ENCODE measurements around the gene LGR6. TPM values are rescaled to one million over a fixed set of nuclear protein-coding genes. Genes with fewer than 3 reads are reported as not detected.
A peak's percentile ranks its signal among the peaks of the same experiment; 100 is the strongest.
"Not testable (repeated sequence)": the region's sequence is repeated elsewhere in the genome, so short reads cannot be mapped to it uniquely, and the experiment has no call there.

The LGR6 gene
- polyA plus RNA-seq, 1 donor, result 0.90 TPM

DNA sequence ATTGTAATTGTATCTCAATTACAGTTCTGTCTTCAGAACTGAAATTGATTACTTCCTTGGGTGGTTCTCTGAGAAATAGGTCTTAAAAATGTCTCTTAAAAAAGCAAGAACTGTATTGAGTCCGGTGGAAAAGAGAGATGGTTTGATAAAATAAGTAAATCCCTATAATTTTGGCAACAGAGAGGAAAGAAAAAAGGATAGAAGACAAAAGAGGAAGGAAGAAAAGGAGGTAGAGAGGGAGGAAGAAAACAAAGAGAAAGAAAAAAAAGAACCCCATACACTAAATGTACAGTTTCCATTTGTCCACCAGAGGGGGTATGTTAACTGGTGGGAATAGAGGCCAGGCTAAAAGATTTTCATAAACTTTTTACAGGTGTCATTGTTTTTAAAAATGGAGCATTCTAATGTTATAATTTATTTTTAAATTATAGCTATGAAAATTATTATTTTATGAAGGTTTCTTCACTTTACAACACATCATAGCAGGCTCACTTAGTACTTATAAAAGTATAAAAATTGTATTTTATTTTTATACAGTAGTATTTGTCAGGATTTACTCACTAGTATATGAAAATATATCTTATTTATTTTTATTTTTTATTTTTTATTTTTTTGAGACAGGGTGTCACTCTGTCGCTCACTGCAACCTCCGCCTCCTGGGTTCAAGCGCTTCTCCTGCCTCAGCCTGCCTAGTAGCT is 150.2 kb downstream of the LGR6 start:
- DNase-seq, result peak; percentile 47

DNA sequence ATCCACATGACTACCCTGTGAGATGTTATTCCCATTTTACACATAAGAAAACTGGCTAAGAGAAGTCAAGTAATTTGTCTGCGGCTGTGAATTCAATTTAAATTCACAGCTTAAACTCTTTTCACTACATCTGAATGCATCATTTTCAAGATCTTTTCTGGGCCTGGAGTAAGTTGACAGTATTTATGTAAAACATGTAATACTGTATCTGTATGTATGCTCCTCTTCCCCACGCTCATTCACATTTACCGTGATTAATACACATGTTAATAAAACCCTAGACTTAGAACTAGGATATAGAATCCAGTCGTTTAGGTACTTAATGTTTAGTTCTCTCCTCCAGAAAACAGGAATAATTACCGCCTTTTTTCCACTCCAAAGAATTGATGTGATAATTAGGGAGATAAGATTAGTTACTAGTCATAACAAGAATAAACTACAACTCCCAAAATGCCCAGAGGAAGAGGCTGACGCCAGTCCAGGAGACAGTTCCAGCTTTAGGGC is 154.5 kb downstream of the LGR6 start:
- no peak for DNase-seq

DNA sequence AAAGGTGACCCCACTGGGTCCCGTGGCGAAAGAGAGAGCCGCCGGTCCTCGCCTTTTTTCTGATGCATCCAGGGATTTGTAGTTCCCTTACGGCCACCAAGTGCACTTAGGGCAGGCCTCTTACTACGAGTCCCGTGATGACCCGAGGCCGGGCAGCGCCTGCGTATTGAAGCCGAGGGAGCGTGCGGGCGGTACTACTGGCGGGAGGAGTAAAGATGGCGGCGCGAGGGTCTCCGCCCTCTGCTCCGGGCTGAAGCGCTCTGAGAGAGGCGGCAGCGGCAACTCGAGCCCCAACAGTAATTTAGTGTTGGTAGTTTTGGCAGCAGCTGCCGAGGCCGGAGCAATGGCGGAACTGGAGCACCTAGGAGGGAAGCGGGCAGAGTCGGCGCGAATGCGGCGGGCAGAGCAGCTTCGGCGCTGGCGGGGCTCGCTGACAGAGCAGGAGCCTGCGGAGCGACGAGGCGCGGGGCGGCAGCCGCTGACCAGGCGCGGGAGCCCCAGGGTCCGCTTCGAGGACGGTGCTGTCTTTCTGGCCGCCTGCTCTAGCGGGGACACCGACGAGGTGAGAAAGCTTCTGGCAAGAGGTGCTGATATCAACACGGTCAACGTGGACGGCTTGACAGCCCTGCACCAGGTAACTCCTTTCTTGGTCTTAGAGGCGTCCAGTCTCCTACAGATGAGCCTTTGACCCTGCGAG is 155.1 kb downstream of the LGR6 start, which contains the start of gene PPP1R12B:
Gene PPP1R12B (plus strand): TSS at position 191 of the 697 bp plus-strand sequence. CDS start 153 bp downstream, at position 344.
- peak; percentile 99 for DNase-seq

DNA sequence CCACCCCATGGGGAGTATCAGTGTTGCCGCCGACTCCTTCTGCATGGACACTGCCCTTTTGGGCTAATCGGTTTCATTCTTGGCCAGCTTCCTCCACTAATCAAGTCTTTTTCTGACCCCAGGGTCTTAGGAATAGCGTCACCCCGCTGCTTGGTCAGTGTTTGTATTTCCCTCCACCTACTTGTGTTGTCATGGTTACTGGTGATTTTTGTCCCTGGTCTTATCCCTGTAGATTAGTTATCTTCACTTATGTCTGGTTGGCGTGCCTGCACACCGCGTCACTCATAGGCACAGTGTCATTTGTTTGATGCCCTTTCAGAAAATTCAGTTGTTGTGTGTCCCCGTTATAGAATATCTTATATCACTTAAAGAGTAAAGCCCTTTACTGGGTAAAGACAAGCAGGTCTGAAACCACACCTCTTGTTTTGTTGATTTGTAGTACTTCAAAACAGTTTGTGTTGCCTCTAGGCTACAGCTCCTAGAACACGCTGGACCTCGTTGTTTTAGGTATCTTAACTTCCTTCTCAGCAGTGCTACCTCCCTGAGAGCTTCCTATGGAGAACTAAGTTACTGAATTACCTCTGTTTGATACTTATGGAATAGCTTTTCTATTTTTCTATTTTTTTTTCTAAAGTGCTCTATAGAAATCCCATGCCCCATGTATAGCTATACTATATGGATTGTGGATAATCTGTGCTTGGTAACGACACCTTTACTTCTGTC is 155.8 kb downstream of the LGR6 start:
- DNase-seq, result peak; percentile 48

DNA sequence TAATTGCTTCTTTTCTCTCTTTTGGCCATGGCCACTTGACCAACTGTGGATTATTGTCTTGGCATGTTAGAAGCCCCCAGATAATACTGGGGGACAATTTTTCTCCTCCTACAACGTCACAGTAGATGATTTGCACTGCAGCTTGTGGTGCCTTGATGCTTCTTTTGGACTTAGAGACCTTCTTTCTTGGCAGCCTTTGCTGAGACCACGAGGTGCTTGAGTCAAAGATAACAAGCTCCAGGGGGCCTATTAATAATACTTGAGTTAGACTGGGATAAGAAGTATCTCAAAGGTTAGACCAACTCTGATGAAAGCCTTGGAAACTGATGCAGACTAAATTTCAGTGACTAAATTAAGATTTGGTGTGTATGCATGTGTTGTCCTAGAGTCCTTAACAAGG is 158.1 kb downstream of the LGR6 start:
- DNase-seq, result no peak

DNA sequence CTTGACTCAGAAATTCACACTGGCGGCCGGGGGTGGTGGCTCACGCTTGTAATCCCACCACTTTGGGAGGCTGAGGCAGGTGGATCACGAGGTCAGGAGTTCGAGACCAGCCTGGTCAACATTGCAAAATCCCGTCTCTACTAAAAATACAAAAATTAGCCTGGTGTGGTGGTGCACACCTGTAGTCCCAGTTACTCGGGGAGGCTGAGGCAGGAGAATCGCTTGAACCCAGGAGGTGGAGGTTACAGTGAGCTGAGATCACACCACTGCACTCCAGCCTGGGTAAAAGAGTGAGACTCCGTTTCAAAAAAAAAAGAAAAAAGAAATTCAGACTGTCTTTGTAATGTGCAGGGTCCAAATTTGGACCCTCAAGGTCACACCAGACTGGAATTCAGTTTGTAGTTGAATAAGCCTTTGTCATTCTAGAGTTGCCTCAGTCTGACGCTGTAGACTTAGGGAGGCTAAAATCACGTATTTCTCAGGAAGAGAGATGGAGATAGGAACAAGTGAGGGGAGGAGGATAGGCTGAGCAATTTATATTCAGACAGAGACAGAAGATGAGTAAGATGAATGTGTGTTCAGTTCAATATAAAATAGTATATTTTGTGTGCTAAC is 159.1 kb downstream of the LGR6 start:
- not testable (repeated sequence) for DNase-seq

DNA sequence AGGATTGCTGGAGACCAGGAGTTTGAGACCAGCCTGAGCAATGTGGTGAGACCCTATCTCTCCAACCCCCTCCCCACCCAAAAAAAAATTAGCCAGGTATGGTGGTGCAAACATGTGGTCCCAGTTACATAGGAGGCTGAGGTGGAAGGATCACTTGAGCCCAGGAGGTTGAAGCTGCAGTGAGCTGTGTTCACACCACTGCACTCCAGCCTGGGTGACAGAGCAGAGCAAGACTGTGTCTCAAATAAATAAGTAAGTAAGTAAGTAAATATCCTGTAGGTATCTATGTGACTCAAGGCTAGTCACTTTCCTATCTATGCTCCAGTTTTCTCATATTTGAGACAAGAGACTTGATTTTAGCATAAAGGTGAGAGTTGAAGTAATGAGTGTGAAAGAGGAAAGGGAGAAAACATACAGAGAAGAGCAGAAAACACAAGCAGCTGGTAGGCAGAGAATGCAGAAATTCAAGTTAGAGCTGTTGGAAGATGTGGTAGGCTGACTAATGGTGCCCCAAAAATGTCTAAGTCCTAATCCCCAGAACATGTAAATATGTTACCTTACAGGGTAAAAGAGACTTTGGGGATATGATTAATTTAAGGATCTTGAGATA is 162.4 kb downstream of the LGR6 start:
- DNase-seq, result no peak

DNA sequence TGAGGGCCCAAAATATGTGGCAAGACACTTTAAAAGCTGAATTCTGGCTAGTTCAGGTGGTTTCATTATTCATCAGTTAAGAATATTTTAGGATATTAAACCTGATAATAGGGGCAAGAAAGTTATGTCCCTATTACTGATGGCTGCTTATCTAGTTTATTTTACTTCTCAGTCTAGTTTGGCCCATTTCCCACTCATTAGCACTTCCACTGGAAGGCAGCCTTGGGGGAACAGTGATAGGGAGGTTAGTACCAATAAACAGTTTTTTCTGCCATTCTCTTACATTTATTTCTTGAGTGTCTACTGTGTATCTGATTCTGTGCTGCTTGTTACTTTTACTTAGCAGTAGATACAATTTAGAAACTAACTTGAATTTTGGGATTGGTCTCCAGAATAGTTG is 163.9 kb downstream of the LGR6 start:
- no peak for DNase-seq

DNA sequence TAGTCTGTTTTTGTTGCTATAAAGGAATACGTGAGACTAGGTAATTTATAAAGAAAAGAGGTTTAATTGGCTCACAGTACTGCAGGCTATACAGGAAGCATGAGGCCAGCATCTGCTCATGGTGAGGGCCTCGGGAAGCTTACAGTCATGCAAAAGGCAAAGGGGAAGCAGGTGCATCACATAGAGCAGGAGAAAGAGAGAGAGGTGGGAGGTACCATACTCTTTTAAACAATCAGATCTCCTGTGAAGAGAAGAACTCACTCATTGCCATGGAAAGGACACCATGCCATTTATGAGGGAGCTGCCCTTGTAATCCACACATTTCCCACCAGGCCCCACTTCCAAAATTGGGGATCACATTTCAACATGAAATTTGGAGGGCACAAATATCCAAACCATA is 167.6 kb downstream of the LGR6 start:
- DNase-seq, result no peak

DNA sequence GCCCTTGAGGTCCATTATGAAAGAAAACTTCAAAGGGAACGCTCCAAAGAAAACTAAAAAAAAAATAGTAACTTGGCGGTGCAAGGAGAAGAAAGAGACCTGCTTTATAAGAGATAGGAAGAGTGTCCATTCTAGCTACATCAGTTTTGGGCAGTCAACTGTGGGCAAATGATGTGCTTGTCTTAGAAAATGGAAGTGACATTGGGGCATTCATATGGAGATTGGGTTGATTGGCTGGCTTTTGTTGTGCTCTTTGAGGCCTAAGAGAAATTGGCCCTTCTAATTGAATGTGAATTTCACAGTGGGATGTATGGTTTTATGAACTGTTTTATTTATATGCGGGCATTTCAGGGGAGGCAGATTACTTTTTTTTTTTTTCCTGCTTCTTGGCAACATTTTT is 168.1 kb downstream of the LGR6 start:
- DNase-seq, result no peak

DNA sequence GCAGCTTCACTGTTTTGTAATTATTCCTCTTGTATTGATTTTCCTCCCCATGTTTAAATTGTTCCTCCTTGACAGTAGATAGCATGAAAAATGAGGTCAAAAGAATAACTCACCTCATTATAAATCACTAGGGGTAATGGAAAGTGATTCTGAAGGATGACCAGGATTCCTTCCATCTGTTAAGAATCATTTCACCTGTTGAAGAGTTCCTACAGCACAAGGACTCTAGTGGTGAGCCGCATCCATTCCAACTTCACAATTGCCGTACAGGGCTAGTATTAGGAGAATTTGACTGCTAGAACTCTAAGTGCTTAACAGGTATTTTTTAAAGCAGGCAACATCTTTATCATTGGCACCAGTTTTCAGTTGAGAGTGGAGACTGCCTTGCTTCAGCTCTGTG is 168.6 kb downstream of the LGR6 start:
- DNase-seq, result no peak

DNA sequence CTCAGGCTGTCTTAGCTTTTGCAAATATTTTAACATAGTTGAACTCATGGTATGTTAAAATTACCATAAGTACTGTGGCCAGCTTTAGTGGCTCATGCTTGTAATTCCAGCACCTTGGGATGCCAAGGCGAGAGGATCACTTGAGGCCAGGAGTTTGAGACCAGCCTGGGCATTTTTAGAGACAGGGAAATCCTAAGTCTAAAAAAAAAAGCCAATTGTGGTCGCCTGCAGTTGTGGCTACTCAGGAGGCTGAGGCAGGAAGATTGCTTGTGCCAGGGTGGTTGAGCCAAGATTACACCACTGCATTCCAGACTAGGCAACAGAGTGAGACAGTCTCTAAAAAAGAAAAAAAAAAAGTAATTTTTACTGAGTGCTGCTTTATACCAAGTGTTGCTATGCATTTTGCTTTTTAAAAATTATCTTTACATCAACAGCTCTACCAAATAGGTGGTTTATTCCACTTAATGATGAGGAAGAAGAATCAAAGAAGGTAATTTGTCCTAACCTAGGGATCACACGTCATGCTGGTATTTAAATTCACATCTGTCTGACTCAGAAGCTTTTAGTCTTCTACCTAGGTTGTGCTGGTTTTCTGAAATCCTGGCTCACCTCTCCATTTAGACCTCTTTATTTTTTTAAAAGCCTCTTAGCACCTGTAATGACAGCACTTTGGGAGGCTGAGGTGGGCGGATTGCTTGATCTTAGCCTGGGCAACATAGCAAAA is 171.7 kb downstream of the LGR6 start:
- DNase-seq, result no peak

DNA sequence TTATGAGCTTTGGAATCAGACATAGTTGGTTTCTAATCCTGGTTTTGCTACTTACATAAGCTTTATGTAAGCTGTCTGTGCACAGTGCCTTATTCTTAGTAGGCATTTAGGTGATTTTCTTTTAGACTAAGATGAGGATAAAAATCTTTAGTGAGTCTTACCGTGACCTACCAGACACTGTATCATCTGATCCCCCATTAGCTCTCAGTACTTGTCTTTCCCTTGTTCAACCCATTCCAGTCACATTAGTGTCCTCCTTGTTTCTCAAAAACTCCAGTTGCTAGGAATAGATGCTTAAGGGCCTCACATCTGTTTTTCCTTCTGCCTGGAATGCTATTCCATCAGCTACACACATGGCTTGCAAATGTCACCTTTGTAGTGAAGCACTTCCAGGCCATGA is 173.7 kb downstream of the LGR6 start:
- no peak for DNase-seq

Other genes starting within 250 kb of the LGR6 start
- 3.9 TPM for gene LMOD1, start 247.3 kb upstream of the LGR6 start, polyA plus RNA-seq (ENCODE audit: insufficient read length)
- gene TIMM17A, start 238.3 kb upstream of the LGR6 start, polyA plus RNA-seq (ENCODE audit: insufficient read length), result 73.1 TPM
- 74.5 TPM for gene RNPEP, start 211.2 kb upstream of the LGR6 start, polyA plus RNA-seq (ENCODE audit: insufficient read length)
- gene ELF3, start 183.2 kb upstream of the LGR6 start, polyA plus RNA-seq (ENCODE audit: insufficient read length), result 60.0 TPM
- 0.12 TPM for gene GPR37L1, start 70.9 kb upstream of the LGR6 start, polyA plus RNA-seq (ENCODE audit: insufficient read length)
- gene ARL8A, start 49.1 kb upstream of the LGR6 start, polyA plus RNA-seq (ENCODE audit: insufficient read length), result 38.9 TPM
- gene PTPN7, start 33.2 kb upstream of the LGR6 start, polyA plus RNA-seq (ENCODE audit: insufficient read length), result 1.3 TPM
- gene UBE2T, start 148.1 kb downstream of the LGR6 start, polyA plus RNA-seq (ENCODE audit: insufficient read length), result 42.4 TPM
- gene PPP1R12B, start 154.9 kb downstream of the LGR6 start, polyA plus RNA-seq (ENCODE audit: insufficient read length), result 27.3 TPM

All from left kidney (tissue), 2 donors.